ENCODE data around the gene MRPL48. TPM values are rescaled to one million over a fixed set of nuclear protein-coding genes. Genes with fewer than 3 reads are reported as not detected.

MRPL48 gene
- total RNA-seq, 1 donor from 2014 or later = 35.9 TPM

- H3K27ac Mint-ChIP-seq = no peak overlapping the region
- peaks cover 23% of the 10 kb centered on the region for H3K36me3 Mint-ChIP-seq
- H3K9me3 Mint-ChIP-seq = no peaks in the 10 kb centered on the region
- TF ChIP-seq CTCF (conservative IDR thresholded peaks at IDR 0.05) = no peak
- no peaks in the 10 kb centered on the region for H3K4me1 Mint-ChIP-seq (ENCODE audit: unreplicated experiment)
- no peak for DNase-seq (ENCODE audit: extremely low spot score, unreplicated experiment)
- no peaks in the 10 kb centered on the region for H3K27me3 Mint-ChIP-seq
- H3K4me3 Mint-ChIP-seq = no peak overlapping the region
Observed at GRCh38 chr11:73914284-73914683, 126.6 kb downstream of the MRPL48 start.

Other genes with a start within 250 kb of the MRPL48 start
- 25.5 and 39.6 TPM in 2 replicates for gene FAM168A, start 189.8 kb upstream of the MRPL48 start, total RNA-seq (ENCODE audit: low replicate concordance)
- gene PLEKHB1, start 141.3 kb upstream of the MRPL48 start, total RNA-seq (ENCODE audit: low replicate concordance) = 15.7 and 16.5 TPM in 2 replicates
- 86.7 and 123 TPM in 2 replicates for gene RAB6A, start 26.8 kb upstream of the MRPL48 start, total RNA-seq (ENCODE audit: low replicate concordance)
- gene COA4, start 89.0 kb downstream of the MRPL48 start, total RNA-seq (ENCODE audit: low replicate concordance) = 58.5 and 61.7 TPM in 2 replicates
- gene PAAF1, start 89.1 kb downstream of the MRPL48 start, total RNA-seq (ENCODE audit: low replicate concordance) = 22.5 and 30.7 TPM in 2 replicates
- gene DNAJB13, start 163.2 kb downstream of the MRPL48 start, total RNA-seq (ENCODE audit: low replicate concordance) = 2.8 TPM in 1 of 2 replicates, not detected in the other
- gene UCP2, start 195.0 kb downstream of the MRPL48 start, total RNA-seq (ENCODE audit: low replicate concordance) = 70.4 and 104 TPM in 2 replicates
- gene UCP3, start 221.2 kb downstream of the MRPL48 start, total RNA-seq (ENCODE audit: low replicate concordance) = 2.4 and 3.7 TPM in 2 replicates

All from type B pancreatic cell (in vitro differentiated cells).